Body of pancreas (tissue), 4 donors: Measurements from ENCODE around the gene SH3BP4.

Experiments
- POLR2A ChIP-seq, 3 donors: fragments of 450-650 bp; IDR thresholded peaks; one replicate each; pipeline ENCODE4 v1.6.1; 2016; ENCODE audit warnings: antibody characterized with exemption in 3 of 3, mild to moderate bottlenecking in 2 of 3
- TF ChIP-seq, protein P1 (sequence below), 7 experiments: fragments of 450-650 bp in 4 of 7; fragments of 200-600 bp in 3 of 7; sonication (generic) in 3 of 7; IDR thresholded peaks; one replicate each; pipeline ENCODE4 v1.5.1; 2016 to 2019; ENCODE audit warnings: antibody characterized with exemption in 7 of 7

DNA sequence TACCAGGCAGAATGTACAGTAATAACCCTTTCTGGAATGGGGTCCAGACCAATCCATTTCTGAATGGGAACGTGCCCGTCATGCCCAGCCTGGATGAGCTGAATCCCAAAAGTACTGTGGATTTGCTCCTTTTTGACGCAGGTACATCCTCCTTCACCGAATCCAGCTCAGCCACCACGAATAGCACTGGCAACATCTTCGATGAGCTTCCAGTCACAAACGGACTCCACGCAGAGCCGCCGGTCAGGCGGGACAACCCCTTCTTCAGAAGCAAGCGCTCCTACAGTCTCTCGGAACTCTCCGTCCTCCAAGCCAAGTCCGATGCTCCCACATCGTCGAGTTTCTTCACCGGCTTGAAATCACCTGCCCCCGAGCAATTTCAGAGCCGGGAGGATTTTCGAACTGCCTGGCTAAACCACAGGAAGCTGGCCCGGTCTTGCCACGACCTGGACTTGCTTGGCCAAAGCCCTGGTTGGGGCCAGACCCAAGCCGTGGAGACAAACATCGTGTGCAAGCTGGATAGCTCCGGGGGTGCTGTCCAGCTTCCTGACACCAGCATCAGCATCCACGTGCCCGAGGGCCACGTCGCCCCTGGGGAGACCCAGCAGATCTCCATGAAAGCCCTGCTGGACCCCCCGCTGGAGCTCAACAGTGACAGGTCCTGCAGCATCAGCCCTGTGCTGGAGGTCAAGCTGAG is 89.6 kb downstream of the SH3BP4 start:
- TF ChIP-seq, protein P1, sequence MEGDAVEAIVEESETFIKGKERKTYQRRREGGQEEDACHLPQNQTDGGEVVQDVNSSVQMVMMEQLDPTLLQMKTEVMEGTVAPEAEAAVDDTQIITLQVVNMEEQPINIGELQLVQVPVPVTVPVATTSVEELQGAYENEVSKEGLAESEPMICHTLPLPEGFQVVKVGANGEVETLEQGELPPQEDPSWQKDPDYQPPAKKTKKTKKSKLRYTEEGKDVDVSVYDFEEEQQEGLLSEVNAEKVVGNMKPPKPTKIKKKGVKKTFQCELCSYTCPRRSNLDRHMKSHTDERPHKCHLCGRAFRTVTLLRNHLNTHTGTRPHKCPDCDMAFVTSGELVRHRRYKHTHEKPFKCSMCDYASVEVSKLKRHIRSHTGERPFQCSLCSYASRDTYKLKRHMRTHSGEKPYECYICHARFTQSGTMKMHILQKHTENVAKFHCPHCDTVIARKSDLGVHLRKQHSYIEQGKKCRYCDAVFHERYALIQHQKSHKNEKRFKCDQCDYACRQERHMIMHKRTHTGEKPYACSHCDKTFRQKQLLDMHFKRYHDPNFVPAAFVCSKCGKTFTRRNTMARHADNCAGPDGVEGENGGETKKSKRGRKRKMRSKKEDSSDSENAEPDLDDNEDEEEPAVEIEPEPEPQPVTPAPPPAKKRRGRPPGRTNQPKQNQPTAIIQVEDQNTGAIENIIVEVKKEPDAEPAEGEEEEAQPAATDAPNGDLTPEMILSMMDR (IDR thresholded peaks at IDR 0.05): no peak
- TF ChIP-seq POLR2A (IDR thresholded peaks at IDR 0.05): no peak
